Ishikawa (cell line): ENCODE results near the gene PKD2L2.

ENCODE experiments used
- CEBPB ChIP-seq: IDR thresholded peaks from 2 replicates; pipeline ENCODE4 v1.6.1; 2012
- CREB1 ChIP-seq: IDR thresholded peaks from 2 replicates; pipeline ENCODE4 v1.6.1; 2012; ENCODE audit warnings: low read depth
- EGR1 ChIP-seq: IDR thresholded peaks from 2 replicates; pipeline ENCODE4 v1.6.1; 2012
- EP300 ChIP-seq: IDR thresholded peaks from 2 replicates; pipeline ENCODE4 v1.6.1; 2012; ENCODE audit warnings: borderline replicate concordance
- FOXM1 ChIP-seq: IDR thresholded peaks from 2 replicates; pipeline ENCODE4 v1.6.1; 2012; ENCODE audit warnings: low read depth, borderline replicate concordance
- MAX ChIP-seq: IDR thresholded peaks from 2 replicates; pipeline ENCODE4 v1.6.1; 2012
- NFIC ChIP-seq: IDR thresholded peaks from 2 replicates; pipeline ENCODE4 v1.6.1; 2012
- RAD21 ChIP-seq: IDR thresholded peaks from 2 replicates; pipeline ENCODE4 v1.6.1; 2012; ENCODE audit warnings: low read depth
- REST ChIP-seq: IDR thresholded peaks from 2 replicates; pipeline ENCODE4 v1.6.1; 2012; ENCODE audit warnings: low read depth, mild to moderate bottlenecking
- TAF1 ChIP-seq: IDR thresholded peaks from 2 replicates; pipeline ENCODE4 v1.6.1; 2012; ENCODE audit warnings: low read depth, mild to moderate bottlenecking
- TCF12 ChIP-seq: IDR thresholded peaks from 2 replicates; pipeline ENCODE4 v1.6.1; 2012; ENCODE audit warnings: low read depth
- TEAD4 ChIP-seq: IDR thresholded peaks from 2 replicates; pipeline ENCODE4 v1.6.1; 2012
- USF1 ChIP-seq: IDR thresholded peaks from 2 replicates; pipeline ENCODE4 v1.6.1; 2012
- YY1 ChIP-seq: IDR thresholded peaks from 2 replicates; pipeline ENCODE4 v1.6.1; 2012; ENCODE audit warnings: low read depth
- ZBTB7A ChIP-seq: IDR thresholded peaks from 2 replicates; pipeline ENCODE4 v1.6.1; 2012; ENCODE audit warnings: low read depth

Gene PKD2L2

DNA sequence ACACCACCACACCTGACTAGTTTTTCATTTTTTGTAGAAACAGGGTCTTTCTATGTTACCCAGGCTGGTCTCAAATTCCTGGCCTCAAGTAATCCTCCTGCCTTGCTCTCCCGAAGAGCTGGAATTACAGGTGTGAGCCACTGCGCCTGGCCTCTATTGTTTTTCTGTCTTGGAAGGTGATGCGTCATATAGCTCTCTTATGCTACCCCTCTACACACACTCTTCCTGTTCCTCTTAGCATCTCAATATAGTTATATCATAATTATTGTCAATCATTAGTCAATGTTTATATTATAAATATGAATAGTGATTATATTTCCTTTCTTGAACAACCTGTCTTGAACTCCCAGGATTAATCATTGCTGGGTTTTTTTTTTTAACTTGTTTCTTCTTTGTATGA is 7.3 kb downstream of the PKD2L2 start:
- no peak for TF ChIP-seq NFIC
- TF ChIP-seq EGR1, result no peak
- TF ChIP-seq YY1, result no peak
- no peak for TF ChIP-seq CREB1
- TF ChIP-seq CEBPB, result no peak
- no peak for TF ChIP-seq REST
- no peak for TF ChIP-seq TAF1
- TF ChIP-seq ZBTB7A, result no peak
- no peak for TF ChIP-seq EP300
- TF ChIP-seq TEAD4, result no peak
- TF ChIP-seq TCF12, result no peak
- TF ChIP-seq USF1, result no peak
- TF ChIP-seq FOXM1, result no peak
- TF ChIP-seq MAX, result no peak
- TF ChIP-seq RAD21, result no peak

DNA sequence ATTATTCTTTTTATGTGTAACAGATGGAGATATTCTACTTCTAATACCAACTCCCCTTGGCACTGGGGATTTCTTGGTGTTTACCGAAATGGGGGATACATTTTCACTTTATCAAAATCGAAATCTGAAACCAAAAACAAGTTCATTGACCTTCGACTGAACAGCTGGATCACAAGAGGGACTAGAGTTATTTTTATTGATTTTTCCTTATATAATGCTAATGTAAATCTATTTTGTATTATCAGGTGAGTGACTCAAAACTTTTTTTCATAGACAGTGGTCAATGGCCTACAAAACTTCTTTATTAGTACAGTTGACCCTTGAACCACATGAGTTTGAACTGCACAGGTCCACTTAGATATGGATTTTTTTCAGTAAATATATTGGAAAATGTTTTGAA is 10.2 kb downstream of the PKD2L2 start:
- TF ChIP-seq USF1 (no peak), RAD21 (no peak), REST (no peak)

GRCh38 chr5:137901011-137901817 is 12.0 kb downstream of the PKD2L2 start:
- TF ChIP-seq RAD21 (no peak), EP300 (no peak), TAF1 (no peak), YY1 (no peak), REST (no peak), CEBPB (no peak), USF1 (no peak), FOXM1 (no peak), MAX (no peak), ZBTB7A (no peak), TEAD4 (no peak), CREB1 (no peak), TCF12 (no peak), EGR1 (no peak), NFIC (no peak)

GRCh38 chr5:137902408-137903133 is 13.3 kb downstream of the PKD2L2 start:
- TF ChIP-seq RAD21, result no peak
- TF ChIP-seq FOXM1, result no peak
- no peak for TF ChIP-seq CREB1
- TF ChIP-seq EP300, result no peak
- TF ChIP-seq TAF1, result no peak
- TF ChIP-seq TEAD4, result no peak
- no peak for TF ChIP-seq USF1
- no peak for TF ChIP-seq REST
- TF ChIP-seq ZBTB7A, result no peak
- no peak for TF ChIP-seq EGR1
- no peak for TF ChIP-seq NFIC
- TF ChIP-seq TCF12, result no peak
- TF ChIP-seq CEBPB, result no peak
